Activated CD4-positive, CD25-positive, alpha-beta regulatory T cell treated with anti-CD3 and anti-CD28 coated beads, Interleukin-2, amount 50 U/mL, for 16 hours (primary cell): ENCODE data around the gene KIAA0825.

Source experiments
- DNase-seq: peaks from one replicate; pipeline ENCODE4 v3.0.0-alpha.2; 2020; ENCODE audit warnings: low read depth, low spot score

Gene KIAA0825, protein sequence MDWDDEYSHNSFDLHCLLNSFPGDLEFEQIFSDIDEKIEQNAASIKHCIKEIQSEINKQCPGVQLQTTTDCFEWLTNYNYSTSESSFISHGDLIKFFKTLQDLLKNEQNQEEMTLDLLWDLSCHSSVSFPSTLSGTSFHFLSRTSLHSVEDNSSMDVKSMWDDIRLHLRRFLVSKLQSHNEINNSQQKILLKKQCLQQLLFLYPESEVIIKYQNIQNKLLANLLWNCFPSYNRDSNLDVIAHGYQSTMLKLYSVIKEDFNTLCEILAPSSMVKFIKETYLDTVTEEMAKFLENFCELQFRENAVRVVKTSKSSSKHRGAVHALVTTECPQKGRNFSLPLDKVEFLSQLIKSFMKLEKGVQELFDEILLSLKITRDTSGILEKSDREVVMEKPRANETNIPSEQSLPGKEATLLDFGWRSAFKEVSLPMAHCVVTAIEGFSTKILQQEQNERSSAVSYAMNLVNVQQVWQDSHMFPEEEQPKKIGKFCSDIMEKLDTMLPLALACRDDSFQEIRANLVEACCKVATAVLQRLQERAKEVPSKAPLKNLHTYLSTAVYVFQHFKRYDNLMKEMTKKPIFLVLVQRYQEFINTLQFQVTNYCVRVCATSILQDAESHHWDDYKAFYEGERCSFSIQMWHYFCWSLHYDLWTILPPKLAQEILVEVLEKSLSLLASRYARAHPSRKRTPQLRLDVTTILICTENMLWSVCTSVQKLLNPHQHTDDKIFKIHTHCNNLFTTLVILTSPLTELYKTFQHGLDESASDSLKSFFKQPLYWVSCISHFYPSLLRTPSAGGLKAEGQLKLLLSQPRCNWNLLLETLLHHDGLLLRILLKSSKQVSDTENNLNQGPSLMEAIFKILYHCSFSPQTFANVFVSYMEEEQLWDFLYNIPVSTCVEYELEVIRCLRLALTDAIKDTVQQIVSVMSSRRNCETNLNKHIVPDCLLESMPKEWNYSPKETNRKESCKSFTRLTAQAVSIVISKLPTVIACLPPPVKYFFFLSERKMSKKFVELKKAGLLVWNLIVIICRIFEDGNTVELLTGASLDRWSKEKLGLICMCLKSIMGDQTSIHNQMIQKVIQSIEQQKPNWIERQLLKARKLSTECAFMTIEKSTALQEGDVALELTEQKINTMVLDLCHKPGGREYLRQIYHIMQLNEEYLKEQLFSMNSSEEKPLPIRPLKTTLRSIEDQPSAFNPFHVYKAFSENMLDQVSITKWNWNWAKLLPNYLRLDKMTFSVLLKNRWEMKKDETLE (N-terminal part only)

DNA sequence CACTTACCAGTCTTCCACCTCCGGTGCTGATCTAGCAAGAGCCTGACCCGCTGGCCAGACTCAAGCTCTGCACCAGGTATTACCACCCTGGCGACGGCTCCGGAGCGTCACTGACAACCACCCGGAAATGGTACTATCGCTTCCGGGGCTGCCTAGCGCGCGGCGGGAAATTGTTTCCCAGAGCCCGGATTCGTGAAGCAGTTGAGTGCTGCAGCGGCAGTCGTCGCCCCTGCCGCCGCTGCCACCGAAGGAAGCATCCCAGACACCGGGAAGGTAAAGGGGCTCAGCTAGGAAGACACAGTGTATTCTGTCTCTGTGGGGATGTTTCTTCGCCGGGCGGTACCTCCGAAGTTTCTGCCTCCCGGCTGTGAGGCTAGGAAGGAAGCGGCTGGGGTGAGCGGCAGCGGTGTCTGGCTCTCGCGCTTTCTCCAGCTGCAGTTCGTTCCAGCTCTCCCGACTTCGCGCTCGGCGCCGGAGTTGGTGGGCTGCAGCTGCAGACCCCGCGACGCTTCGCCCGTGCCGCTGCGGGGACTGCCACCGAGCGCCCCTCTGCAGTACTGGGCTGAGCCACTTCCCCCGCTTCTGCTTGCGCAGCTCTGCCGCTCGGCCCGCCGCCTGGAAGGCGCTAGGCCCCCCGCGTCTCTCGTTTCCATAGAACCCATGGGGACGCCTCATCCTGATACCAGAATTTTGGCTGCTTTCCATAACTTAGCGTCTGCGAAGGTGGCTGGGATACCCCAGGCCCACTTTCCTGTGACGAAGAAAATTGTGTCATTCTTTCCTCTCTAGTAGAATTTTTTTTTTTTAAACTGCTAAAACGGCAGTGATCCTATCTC is at the start of gene KIAA0825, which contains the start of gene SLF1:
TSS of gene KIAA0825 (minus strand) at position 112 of the 836 bp plus-strand sequence. CDS start 81,478 bp downstream, outside the sequence.
TSS of gene SLF1 (plus strand) at position 177 of the 836 bp plus-strand sequence. CDS start 10,142 bp downstream, outside the sequence.
- peak; percentile 78 for DNase-seq

- no peak for DNase-seq
Measured at GRCh38 chr5:94667937-94668336, 49.5 kb upstream of the KIAA0825 start.

- DNase-seq, result no peak
Measured at GRCh38 chr5:94661086-94661485, 42.7 kb upstream of the KIAA0825 start.

DNA sequence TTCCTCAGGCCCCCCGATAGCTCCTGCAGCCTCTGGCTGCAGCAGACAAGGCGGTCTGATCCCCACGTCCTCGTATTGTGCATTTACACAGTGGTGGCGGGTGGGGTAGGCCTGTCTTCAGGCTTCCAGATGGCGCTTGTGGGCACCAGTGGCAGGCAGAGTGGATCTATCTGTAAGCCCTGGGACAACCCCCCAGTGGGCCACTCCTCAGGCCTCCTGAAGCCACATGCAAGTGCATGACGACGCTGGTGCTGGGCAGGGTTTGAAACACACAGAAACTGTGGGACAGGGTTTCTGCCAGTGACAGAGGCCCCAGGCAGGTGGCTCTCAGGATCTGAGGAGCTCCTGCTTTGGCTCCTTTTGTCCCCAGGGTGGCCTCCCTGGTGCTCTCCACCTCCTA is 42.1 kb upstream of the KIAA0825 start:
- no peak for DNase-seq

GRCh38 chr5:94658272-94658671 is 39.9 kb upstream of the KIAA0825 start:
- no peak for DNase-seq

- DNase-seq, result no peak
Measured at GRCh38 chr5:94649874-94650273, 31.5 kb upstream of the KIAA0825 start.

- no peak for DNase-seq
Measured at GRCh38 chr5:94646758-94647157, 28.4 kb upstream of the KIAA0825 start.

GRCh38 chr5:94645053-94645452 is 26.6 kb upstream of the KIAA0825 start:
- DNase-seq, result no peak

- DNase-seq, result no peak
Measured at GRCh38 chr5:94640176-94640575, 21.8 kb upstream of the KIAA0825 start.

GRCh38 chr5:94632024-94632423 is 13.6 kb upstream of the KIAA0825 start:
- DNase-seq, result no peak

GRCh38 chr5:94627191-94627590 is 8.8 kb upstream of the KIAA0825 start:
- no peak for DNase-seq

- no peak for DNase-seq
Measured at GRCh38 chr5:94623877-94624276, 5.5 kb upstream of the KIAA0825 start.

DNA sequence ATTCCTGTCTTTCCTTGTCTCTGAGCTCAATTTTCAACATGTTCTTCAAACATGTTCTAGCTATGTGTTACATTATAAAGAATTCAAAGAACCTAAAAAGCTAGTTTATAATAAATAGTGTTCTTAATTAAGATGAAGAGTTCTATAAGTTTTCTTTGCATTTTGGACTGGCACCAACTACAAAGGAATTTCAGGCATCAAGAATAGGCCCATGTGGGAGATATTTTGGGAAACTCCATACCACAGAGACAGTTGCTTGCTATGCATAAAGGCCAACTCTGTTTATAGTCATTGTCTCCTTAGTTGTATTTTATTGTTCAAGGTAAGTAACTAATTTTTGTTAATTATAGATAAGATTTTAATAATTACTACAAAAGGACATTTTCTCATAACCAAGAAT is 4.6 kb upstream of the KIAA0825 start:
- no peak for DNase-seq

DNA sequence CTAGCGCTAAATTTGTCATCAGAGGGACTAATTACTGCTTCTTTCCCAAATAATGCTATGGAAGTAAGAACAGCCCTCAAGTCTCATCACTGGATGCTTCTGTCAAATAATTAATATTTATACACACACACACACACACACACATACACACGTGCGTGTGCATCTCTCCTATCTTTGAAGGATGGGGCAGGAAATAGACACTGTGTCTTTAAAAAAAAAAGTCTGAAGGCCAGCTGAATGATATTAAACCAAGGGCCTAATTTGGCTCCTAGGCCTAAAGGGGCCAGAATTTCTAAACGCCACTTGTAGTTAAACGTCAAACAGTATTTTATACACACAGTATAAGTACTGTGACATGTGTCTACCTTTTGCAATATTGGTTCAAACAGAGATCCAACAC is 3.4 kb upstream of the KIAA0825 start:
- no peak for DNase-seq

GRCh38 chr5:94620256-94620655 is 1.9 kb upstream of the KIAA0825 start:
- DNase-seq, result no peak

DNA sequence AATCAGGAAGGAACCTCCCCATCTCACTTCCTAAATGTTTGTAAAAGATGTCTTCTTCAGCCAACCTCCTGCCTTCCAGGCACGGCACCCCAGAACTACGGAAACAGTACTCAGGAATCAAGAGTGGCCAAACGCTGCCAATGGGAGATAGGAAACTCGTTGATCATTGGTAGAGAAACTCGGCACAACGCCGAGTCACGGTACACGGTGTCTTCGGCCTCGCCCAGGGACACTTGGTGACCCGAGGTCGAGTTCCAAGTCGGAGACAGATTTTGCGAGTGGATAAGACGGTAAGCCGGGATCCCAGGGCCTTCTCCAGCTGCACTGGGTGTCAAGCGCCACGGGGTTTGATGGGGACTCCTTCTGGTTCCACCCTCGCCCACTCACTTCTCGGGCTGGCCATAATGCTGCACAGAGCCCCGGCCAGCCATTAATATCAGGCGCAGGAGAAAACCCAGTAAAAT is 343 bp downstream of the KIAA0825 start:
- DNase-seq, result no peak

DNA sequence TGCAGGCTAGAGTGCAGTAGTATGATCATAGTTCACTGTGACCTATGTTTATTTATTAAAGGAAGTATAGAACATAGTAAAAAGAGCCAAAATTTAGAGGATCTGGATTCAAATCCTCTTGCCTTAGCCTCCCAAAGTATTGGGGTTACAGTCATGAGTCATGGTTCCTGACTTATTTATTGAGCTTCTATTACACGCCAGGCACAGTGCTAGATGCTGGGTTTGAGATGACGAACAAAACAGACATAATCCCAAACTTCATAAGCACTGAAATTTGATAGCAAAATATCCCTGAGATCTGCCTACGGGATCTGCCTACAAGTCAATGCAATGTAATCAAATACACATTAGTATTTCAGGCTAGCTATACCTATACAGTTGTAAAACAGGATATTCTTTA is 2.5 kb downstream of the KIAA0825 start:
- no peak for DNase-seq

GRCh38 chr5:94614156-94614805 is 4.1 kb downstream of the KIAA0825 start:
- DNase-seq, result no peak

DNA sequence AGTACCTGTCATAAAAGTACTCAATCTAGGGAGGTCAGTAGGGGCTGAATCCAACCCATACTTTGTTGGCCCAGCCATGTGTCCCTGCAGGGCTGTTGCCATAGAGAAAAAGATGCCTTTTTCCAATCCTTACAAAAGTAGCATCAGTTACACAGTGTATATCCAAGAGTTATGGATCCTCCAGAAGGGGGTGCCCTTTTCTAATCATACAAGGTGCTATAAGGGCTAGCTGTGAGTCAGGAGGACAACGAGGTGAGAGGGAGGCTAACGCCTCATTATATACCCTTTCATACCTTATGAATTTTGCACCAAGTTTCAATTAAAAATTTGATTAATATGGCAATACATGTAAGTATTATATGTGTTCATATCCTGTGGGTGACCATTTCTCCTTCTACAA is 4.8 kb downstream of the KIAA0825 start:
- DNase-seq, result no peak

- no peak for DNase-seq
Measured at GRCh38 chr5:94595281-94595840, 23.0 kb downstream of the KIAA0825 start.
